GM19035 (cell line): ENCODE data around the gene TOP2A.

ENCODE experiments used
- ATAC-seq: cut with Tn5 transposase; IDR thresholded peaks from one replicate; pipeline ENCODE4 v1.9.1; 2021; ENCODE audit not compliant: unreplicated experiment

TOP2A gene

DNA sequence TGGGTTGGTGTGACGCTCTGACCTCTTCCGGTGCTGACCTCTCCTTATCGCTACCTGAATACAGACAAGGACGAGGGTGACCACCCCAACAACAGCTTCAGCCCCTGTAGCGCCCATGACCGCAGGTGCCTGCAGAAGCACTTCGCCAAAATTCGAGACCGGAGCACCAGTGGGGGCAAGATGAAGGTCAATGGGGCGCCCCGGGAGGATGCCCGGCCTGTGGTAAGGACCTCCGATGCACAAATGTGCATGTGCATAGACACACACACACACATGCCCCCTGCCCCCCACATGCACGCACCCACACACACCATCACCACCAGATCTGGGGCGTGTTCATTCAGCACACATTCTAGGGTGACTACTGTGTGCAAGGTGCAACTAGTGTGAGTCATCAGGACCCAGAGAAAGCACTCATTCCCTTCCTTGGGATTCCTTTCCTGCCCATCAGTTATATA is 35.3 kb upstream of the TOP2A start:
- no peak for ATAC-seq

- ATAC-seq, result no peak
Observed at GRCh38 chr17:40452216-40452787, 34.6 kb upstream of the TOP2A start.

GRCh38 chr17:40451420-40451819 is 33.7 kb upstream of the TOP2A start:
- ATAC-seq, result no peak

- no peak for ATAC-seq
Observed at GRCh38 chr17:40450175-40450574, 32.5 kb upstream of the TOP2A start.

GRCh38 chr17:40448639-40449261 is 31.1 kb upstream of the TOP2A start:
- ATAC-seq, result no peak

DNA sequence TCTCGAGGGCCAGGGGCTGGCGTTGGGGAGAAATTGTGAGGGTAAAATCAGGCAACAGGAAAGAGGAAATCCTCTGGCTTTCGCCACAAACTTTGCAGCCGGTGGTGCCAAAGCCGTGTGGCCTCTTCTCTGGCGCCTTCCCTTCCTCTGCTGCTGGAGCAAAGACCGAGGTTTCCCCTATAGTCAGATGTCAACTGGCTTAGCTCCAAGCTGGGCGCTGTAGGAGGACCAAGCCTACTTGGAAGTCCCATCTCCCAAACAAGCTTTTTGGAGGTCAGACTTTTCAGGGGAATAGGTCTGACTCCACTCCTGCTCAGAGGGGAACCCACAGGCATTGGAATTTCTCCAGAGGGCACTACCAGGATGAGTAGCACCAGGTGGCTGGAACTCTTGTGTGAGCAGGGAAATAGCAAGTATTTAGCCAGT is 30.5 kb upstream of the TOP2A start:
- ATAC-seq, result no peak

DNA sequence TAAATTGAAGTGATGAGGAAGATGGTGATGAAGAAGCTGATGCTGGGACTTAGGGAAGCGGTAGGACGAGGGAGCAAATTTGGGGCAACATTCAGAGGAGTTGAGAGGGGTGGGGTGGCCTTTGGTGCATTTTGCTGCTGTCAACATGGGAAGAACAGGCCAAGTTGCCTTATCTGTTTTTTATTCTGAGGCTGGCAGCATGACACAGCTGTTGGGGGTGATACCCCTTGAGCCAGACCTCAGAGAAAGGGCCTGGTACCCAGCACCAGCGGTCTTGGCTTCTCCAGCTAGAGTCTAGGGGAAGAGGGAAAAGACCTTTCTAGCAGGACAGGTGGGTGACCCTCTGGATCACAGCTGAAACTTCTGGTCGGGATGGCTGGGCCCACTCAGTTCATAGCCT is 30.1 kb upstream of the TOP2A start:
- ATAC-seq, result no peak

- ATAC-seq, result no peak
Observed at GRCh38 chr17:40447148-40447644, 29.5 kb upstream of the TOP2A start.

GRCh38 chr17:40445751-40446468 is 28.2 kb upstream of the TOP2A start:
- no peak for ATAC-seq

- no peak for ATAC-seq
Observed at GRCh38 chr17:40443988-40444899, 26.5 kb upstream of the TOP2A start.

DNA sequence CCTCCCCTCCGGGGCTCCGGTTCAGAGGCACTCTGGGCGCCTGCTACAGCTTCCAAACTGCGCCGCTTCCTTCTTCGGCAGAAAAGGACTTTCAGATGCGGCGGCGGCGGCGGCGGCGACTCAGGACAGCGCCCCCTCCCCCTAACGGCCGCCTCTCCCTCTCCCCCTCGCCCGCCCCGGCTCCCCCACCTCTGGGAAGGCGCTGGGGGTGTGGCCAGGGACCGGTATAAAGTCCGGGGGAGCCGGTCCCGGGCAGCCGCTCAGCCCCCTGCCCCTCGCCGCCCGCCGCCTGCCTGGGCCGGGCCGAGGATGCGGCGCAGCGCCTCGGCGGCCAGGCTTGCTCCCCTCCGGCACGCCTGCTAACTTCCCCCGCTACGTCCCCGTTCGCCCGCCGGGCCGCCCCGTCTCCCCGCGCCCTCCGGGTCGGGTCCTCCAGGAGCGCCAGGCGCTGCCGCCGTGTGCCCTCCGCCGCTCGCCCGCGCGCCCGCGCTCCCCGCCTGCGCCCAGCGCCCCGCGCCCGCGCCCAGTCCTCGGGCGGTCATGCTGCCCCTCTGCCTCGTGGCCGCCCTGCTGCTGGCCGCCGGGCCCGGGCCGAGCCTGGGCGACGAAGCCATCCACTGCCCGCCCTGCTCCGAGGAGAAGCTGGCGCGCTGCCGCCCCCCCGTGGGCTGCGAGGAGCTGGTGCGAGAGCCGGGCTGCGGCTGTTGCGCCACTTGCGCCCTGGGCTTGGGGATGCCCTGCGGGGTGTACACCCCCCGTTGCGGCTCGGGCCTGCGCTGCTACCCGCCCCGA is 25.7 kb upstream of the TOP2A start, which contains the start of gene IGFBP4:
Gene IGFBP4, plus strand, starts transcription at position 255 of the 792 bp plus-strand sequence. Its CDS starts 286 bp downstream, at position 541.
- no peak for ATAC-seq

- ATAC-seq, result no peak
Observed at GRCh38 chr17:40442392-40443195, 24.9 kb upstream of the TOP2A start.

DNA sequence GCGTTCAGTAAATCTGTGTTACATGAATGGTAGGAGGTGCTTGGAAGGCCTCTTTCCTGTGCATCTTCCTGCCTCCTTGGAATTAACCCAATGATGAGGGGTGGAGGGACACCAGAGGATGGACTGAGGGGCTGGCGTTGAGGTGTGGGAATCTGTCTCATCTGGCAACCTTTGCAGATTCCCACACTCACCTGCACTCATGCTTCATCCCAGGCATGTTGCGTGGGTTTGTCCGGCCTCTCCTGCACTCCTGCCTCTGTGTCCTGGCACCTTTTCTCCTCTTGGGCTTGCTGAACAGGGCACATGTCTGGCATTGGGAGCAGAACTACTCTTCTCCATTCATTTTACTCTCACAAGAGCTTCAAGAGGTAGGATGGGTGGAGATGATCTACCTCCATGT is 22.5 kb upstream of the TOP2A start:
- no peak for ATAC-seq

GRCh38 chr17:40437095-40437732 is 19.5 kb upstream of the TOP2A start:
- ATAC-seq, result no peak

- ATAC-seq, result no peak
Observed at GRCh38 chr17:40436636-40437035, 18.9 kb upstream of the TOP2A start.

GRCh38 chr17:40433551-40434415 is 16.1 kb upstream of the TOP2A start:
- no peak for ATAC-seq

- ATAC-seq, result no peak
Observed at GRCh38 chr17:40432864-40433528, 15.3 kb upstream of the TOP2A start.
